Loucy (cell line): ENCODE measurements around the gene TMEM117.

Source experiments
- H2AFZ ChIP-seq: fragments of 200-600 bp; sonication (generic); 2 replicates; pipeline ENCODE4 v1.6.0; 2016; ENCODE audit warnings: antibody characterized with exemption, mild to moderate bottlenecking, low read length, moderate library complexity
- H3F3A ChIP-seq: fragments of 200-600 bp; 2 replicates; pipeline ENCODE4 v1.6.0; 2016; ENCODE audit warnings: antibody characterized with exemption, low read depth, mild to moderate bottlenecking
- H3K27me3 ChIP-seq: fragments of 200-600 bp; sonication (generic); 2 replicates; pipeline ENCODE4 v1.6.1; 2014; ENCODE audit warnings: low read length, mild to moderate bottlenecking; ENCODE audit not compliant: insufficient read depth, poor library complexity, severe bottlenecking
- H3K36me3 ChIP-seq: fragments of 200-600 bp; sonication (generic); 2 replicates; pipeline ENCODE4 v1.6.1; 2016; ENCODE audit warnings: low read length; ENCODE audit not compliant: insufficient read depth
- H3K4me1 ChIP-seq: fragments of 200-600 bp; sonication (generic); 2 replicates; pipeline ENCODE4 v1.5.1; 2014; ENCODE audit warnings: low read length, mild to moderate bottlenecking; ENCODE audit not compliant: insufficient read depth, poor library complexity, severe bottlenecking
- H3K4me2 ChIP-seq: fragments of 200-600 bp; sonication (generic); 2 replicates; pipeline ENCODE4 v1.6.0; 2014; ENCODE audit warnings: antibody characterized with exemption, low read length, low read depth, mild to moderate bottlenecking; ENCODE audit not compliant: poor library complexity, severe bottlenecking
- H3K4me3 ChIP-seq: fragments of 200-600 bp; sonication (generic); 2 replicates; pipeline ENCODE4 v1.5.1; 2014; ENCODE audit warnings: low read length, mild to moderate bottlenecking, mixed read lengths; ENCODE audit not compliant: poor library complexity, severe bottlenecking
- H3K79me2 ChIP-seq: fragments of 200-600 bp; sonication (generic); 2 replicates; pipeline ENCODE4 v1.6.1; 2014; ENCODE audit warnings: low read length; ENCODE audit not compliant: insufficient read depth
- H3K9ac ChIP-seq: fragments of 200-600 bp; sonication (generic); 2 replicates; pipeline ENCODE4 v1.6.0; 2014; ENCODE audit warnings: mild to moderate bottlenecking, low read depth, low read length, moderate library complexity; ENCODE audit not compliant: poor library complexity, severe bottlenecking
- H3K9me2 ChIP-seq: fragments of 200-600 bp; sonication (generic); replicated peaks from 2 replicates; pipeline ENCODE4 v1.6.1; 2016; ENCODE audit warnings: low read depth, low read length, mixed read lengths
- H3K9me3 ChIP-seq: fragments of 200-600 bp; sonication (generic); 2 replicates; pipeline ENCODE4 v1.6.1; 2014; ENCODE audit warnings: mild to moderate bottlenecking, antibody characterized with exemption, low read length, low read depth; ENCODE audit not compliant: insufficient read depth
- H4K20me1 ChIP-seq: fragments of 200-600 bp; sonication (generic); 2 replicates; pipeline ENCODE4 v1.6.0; 2014; ENCODE audit warnings: antibody characterized with exemption, low read length, mild to moderate bottlenecking; ENCODE audit not compliant: insufficient read depth, poor library complexity, severe bottlenecking
- CTCF ChIP-seq: fragments of 200-600 bp; sonication (generic); conservative IDR thresholded peaks from 2 replicates; pipeline ENCODE4 v1.5.1; 2014; ENCODE audit warnings: mild to moderate bottlenecking, antibody characterized with exemption, low read length
- EZH2phosphoT487 ChIP-seq: fragments of 200-600 bp; IDR thresholded peaks from 2 replicates; pipeline ENCODE4 v1.6.1; 2018; ENCODE audit warnings: antibody characterized with exemption, mild to moderate bottlenecking, moderate library complexity, borderline replicate concordance

TMEM117 gene

GRCh38 chr12:44078273-44078672 lies 242.4 kb downstream of the TMEM117 start:
- no peaks in the 10 kb centered on the region for H3F3A ChIP-seq
- H3K9ac ChIP-seq = no peak overlapping the region
- no peaks in the 10 kb centered on the region for H3K4me1 ChIP-seq
- H3K4me2 ChIP-seq = no peak overlapping the region
- no peaks in the 10 kb centered on the region for H3K36me3 ChIP-seq
- H3K9me2 ChIP-seq = no peaks in the 10 kb centered on the region
- H4K20me1 ChIP-seq = no peaks in the 10 kb centered on the region
- H3K27me3 ChIP-seq = no peaks in the 10 kb centered on the region
- H3K4me3 ChIP-seq = no peak overlapping the region
- no peaks in the 10 kb centered on the region for H3K9me3 ChIP-seq
- no peaks in the 10 kb centered on the region for H3K79me2 ChIP-seq
- no peak overlapping the region for H2AFZ ChIP-seq
- TF ChIP-seq EZH2phosphoT487 (no peak), CTCF (no peak)

DNA sequence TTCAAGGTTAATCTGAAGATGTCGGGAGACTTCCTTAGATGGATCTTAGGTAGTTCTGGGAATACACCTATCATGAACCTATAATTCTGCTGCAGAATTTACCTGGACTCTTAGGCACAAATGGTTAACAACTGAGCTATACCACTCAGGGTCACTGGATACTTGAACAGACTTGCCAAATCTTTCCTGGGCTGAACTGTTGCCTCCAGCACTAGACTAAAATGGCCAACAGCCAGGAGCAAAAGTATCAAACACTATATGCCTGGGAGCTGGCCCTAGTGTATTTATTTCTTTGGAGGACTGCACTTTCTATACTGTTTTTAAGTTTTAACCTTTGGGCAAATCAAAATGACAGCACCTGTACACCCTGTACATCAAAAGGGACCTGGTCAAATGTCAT lies 252.8 kb downstream of the TMEM117 start:
- Histone ChIP-seq H3K27me3 (no peaks in the 10 kb centered on the region), H3K9ac (no peak overlapping the region), H3K9me3 (no peaks in the 10 kb centered on the region), H3K4me1 (no peaks in the 10 kb centered on the region), H3F3A (no peaks in the 10 kb centered on the region), H3K4me3 (no peak overlapping the region), H3K79me2 (no peaks in the 10 kb centered on the region), H2AFZ (no peak overlapping the region), H3K9me2 (no peaks in the 10 kb centered on the region; the same call in 1 of the 2 replicates), H3K4me2 (no peak overlapping the region), H4K20me1 (no peaks in the 10 kb centered on the region), H3K36me3 (no peaks in the 10 kb centered on the region)
- no peak for TF ChIP-seq CTCF
- no peak for TF ChIP-seq EZH2phosphoT487

DNA sequence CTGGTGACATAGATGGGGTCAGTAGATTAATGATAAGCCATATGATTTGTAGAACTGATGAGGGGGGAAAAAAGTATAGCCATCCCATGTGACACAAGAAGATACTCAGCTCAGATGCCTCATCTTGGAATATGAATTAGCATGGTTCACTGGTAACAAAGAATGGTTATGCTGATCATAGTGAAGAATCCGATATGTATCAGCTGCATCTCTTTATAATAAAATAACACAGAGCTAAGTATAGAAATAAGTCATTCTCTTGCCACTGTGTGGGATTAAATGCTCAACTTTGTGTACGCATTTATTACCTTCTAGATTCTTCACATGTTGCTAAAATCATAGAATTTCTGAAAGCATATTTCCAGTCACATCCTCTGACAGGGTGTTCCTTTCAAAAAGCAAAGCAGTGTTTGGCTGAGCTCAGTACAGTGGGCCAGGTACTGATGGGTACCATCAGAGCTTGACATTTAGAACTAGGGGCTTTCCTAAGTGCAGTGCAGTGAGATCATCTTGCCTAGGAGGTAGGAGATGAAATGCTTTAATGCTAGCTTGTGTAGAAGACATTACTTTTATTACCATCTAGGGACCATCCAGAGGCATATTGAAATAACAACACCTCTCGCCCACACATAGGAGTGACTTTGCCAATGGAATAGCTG lies 256.2 kb downstream of the TMEM117 start:
- no peaks in the 10 kb centered on the region for H3K36me3 ChIP-seq
- no peaks in the 10 kb centered on the region for H3K4me1 ChIP-seq
- H3K4me2 ChIP-seq = no peak overlapping the region
- H3K9me2 ChIP-seq = no peaks in the 10 kb centered on the region; the same call in 1 of the 2 replicates
- no peaks in the 10 kb centered on the region for H4K20me1 ChIP-seq
- no peak overlapping the region for H3K9ac ChIP-seq
- TF ChIP-seq CTCF (no peak), EZH2phosphoT487 (no peak)
- H3K4me3 ChIP-seq = no peak overlapping the region
- H3K79me2 ChIP-seq = no peaks in the 10 kb centered on the region
- no peak overlapping the region for H2AFZ ChIP-seq
- H3K27me3 ChIP-seq = no peaks in the 10 kb centered on the region
- no peaks in the 10 kb centered on the region for H3K9me3 ChIP-seq
- no peaks in the 10 kb centered on the region for H3F3A ChIP-seq
